GM23338 (cell line): ENCODE measurements around the gene DHX30. TPM values are rescaled to one million over a fixed set of nuclear protein-coding genes. Genes with fewer than 3 reads are reported as not detected.

Source experiments
- ATAC-seq: fragments of 200-7000 bp; cut with Tn5 transposase; 3 replicates; pipeline ENCODE4 v1.9.1; 2020
- DNase-seq: peaks from one replicate; pipeline ENCODE4 v3.0.0-alpha.2; 2015; ENCODE audit warnings: low spot score
- H2AFZ ChIP-seq: fragments of 200-600 bp; sonication (generic); 2 replicates; pipeline ENCODE4 v1.8.0; 2016; ENCODE audit warnings: antibody characterized with exemption, mild to moderate bottlenecking, moderate library complexity
- H3F3A ChIP-seq: fragments of 200-600 bp; sonication (generic); replicated peaks from 2 replicates; pipeline ENCODE4 v1.8.0; 2017; ENCODE audit warnings: antibody characterized with exemption, mixed run types, low read depth
- H3K27ac ChIP-seq: fragments of 200-600 bp; sonication (generic); 2 replicates; pipeline ENCODE4 v1.6.1; 2016; ENCODE audit warnings: low read depth
- H3K27me3 ChIP-seq: fragments of 200-600 bp; sonication (generic); 2 replicates; pipeline ENCODE4 v1.8.0; 2016; ENCODE audit warnings: mild to moderate bottlenecking, mixed run types, moderate library complexity; ENCODE audit not compliant: insufficient read depth
- H3K36me3 ChIP-seq: fragments of 200-600 bp; sonication (generic); 2 replicates; pipeline ENCODE4 v1.8.0; 2016; ENCODE audit warnings: mild to moderate bottlenecking; ENCODE audit not compliant: insufficient read depth
- H3K4me1 ChIP-seq: fragments of 200-600 bp; sonication (generic); 2 replicates; pipeline ENCODE4 v1.8.0; 2016; ENCODE audit warnings: mild to moderate bottlenecking, moderate library complexity; ENCODE audit not compliant: insufficient read depth
- H3K4me2 ChIP-seq: fragments of 200-600 bp; sonication (generic); 2 replicates; pipeline ENCODE4 v1.7.1; 2017; ENCODE audit warnings: mixed run types
- H3K4me3 ChIP-seq: fragments of 200-600 bp; sonication (generic); 2 replicates; pipeline ENCODE4 v1.6.1; 2016; ENCODE audit warnings: mixed run types
- H3K79me2 ChIP-seq: fragments of 200-600 bp; sonication (generic); replicated peaks from 2 replicates; pipeline ENCODE4 v1.8.0; 2017; ENCODE audit warnings: mild to moderate bottlenecking; ENCODE audit not compliant: insufficient read depth
- H3K9me2 ChIP-seq: fragments of 200-600 bp; sonication (generic); 2 replicates; pipeline ENCODE4 v1.8.0; 2017; ENCODE audit not compliant: insufficient read depth
- H4K20me1 ChIP-seq: fragments of 200-600 bp; sonication (generic); replicated peaks from 2 replicates; pipeline ENCODE4 v1.8.0; 2017; ENCODE audit warnings: mild to moderate bottlenecking; ENCODE audit not compliant: insufficient read depth
- H3K27ac Mint-ChIP-seq: 2 replicates; pipeline ENCODE4 v1.8.0; 2020; ENCODE audit warnings: inconsistent platforms, mild to moderate bottlenecking, moderate library complexity, mixed read lengths
- H3K27me3 Mint-ChIP-seq: 3 replicates; pipeline ENCODE4 v1.8.0; 2022; ENCODE audit warnings: low read depth, mild to moderate bottlenecking, moderate library complexity, mixed read lengths, inconsistent platforms; ENCODE audit not compliant: insufficient read depth, poor library complexity
- H3K36me3 Mint-ChIP-seq: 3 replicates; pipeline ENCODE4 v1.8.0; 2021; ENCODE audit warnings: low read depth, mild to moderate bottlenecking, inconsistent platforms, moderate library complexity, mixed read lengths
- H3K4me1 Mint-ChIP-seq: 3 replicates; pipeline ENCODE4 v1.8.0; 2020; ENCODE audit warnings: mild to moderate bottlenecking, inconsistent platforms, mixed read lengths
- H3K4me3 Mint-ChIP-seq: 3 replicates; pipeline ENCODE4 v1.8.0; 2021; ENCODE audit warnings: moderate library complexity, mild to moderate bottlenecking, inconsistent platforms, mixed read lengths
- H3K9me3 Mint-ChIP-seq: 3 replicates; pipeline ENCODE4 v1.8.0; 2020; ENCODE audit warnings: moderate library complexity, mild to moderate bottlenecking, inconsistent platforms, mixed read lengths
- CTCF ChIP-seq, 2 experiments: fragments of 200-600 bp in 1 of 2; sonication (generic) in 1 of 2; conservative IDR thresholded peaks; 2 replicates each; pipeline versions ENCODE4 v1.5.1 to v1.6.1; 2016 to 2017; ENCODE audit warnings: antibody characterized with exemption in 2 of 2, low read depth in 2 of 2, mild to moderate bottlenecking in 2 of 2, moderate library complexity in 1 of 2
- ETS1 ChIP-seq: IDR thresholded peaks from 2 replicates; pipeline ENCODE4 v1.6.1; 2016; ENCODE audit warnings: antibody characterized with exemption
- EZH2 ChIP-seq: fragments of 200-600 bp; sonication (generic); IDR thresholded peaks from one replicate; pipeline ENCODE4 v1.8.0; 2017; ENCODE audit warnings: antibody characterized with exemption, mild to moderate bottlenecking, low read depth; ENCODE audit not compliant: unreplicated experiment
- EZH2phosphoT487 ChIP-seq: fragments of 200-600 bp; sonication (generic); IDR thresholded peaks from one replicate; pipeline ENCODE4 v1.8.1; 2018; ENCODE audit warnings: antibody characterized with exemption; ENCODE audit not compliant: unreplicated experiment
- JUNB ChIP-seq: IDR thresholded peaks from one replicate; pipeline ENCODE4 v1.6.1; 2016; ENCODE audit warnings: antibody characterized with exemption; ENCODE audit not compliant: unreplicated experiment
- NANOG ChIP-seq: IDR thresholded peaks from 2 replicates; pipeline ENCODE4 v1.6.1; 2016; ENCODE audit warnings: antibody characterized with exemption, borderline replicate concordance
- ZNF114 ChIP-seq: fragments of 250-450 bp; sonication (Bioruptor Pico); IDR thresholded peaks from 2 replicates; pipeline ENCODE4 v1.5.0; 2020; ENCODE audit warnings: mild to moderate bottlenecking, moderate library complexity
- polyA plus RNA-seq: library from polyadenylated mRNA; unstranded; fragments of >200 nt; fragmentation: Nextera tagmentation; extraction: Ambion mirVana; gene quantifications from 2 replicates; pipeline ENCODE4 v1.2.1, GENCODE V29; 2016
- total RNA-seq: library from RNA; depleted of rRNA; stranded (reverse); fragments of >200 nt; shearing (Covaris generic); gene quantifications from 2 replicates; pipeline ENCODE4 v1.2.3, GENCODE V29; 2014

The DHX30 gene
- total and polyA plus RNA-seq, 2 experiments from 2014 or later, result 47.5 to 125 TPM

GRCh38 chr3:47867451-47868044 lies 64.6 kb downstream of the DHX30 start:
- Histone ChIP-seq H3K79me2 (no peaks in the 10 kb centered on the region), H4K20me1 (peaks cover 4% of the 10 kb centered on the region; the same call in 1 of the 2 replicates), H3K4me3 (no peak overlapping the region), H3K36me3 (peaks cover 25% of the 10 kb centered on the region), H3K27ac (no peak overlapping the region), H3K9me2 (no peaks in the 10 kb centered on the region), H3K4me2 (no peak overlapping the region), H2AFZ (no peak overlapping the region), H3F3A (0 out of 2 replicates have a peak, but pooled peaks cover 7% of the 10 kb centered on the region), H3K4me1 (no peaks in the 10 kb centered on the region), H3K27me3 (no peaks in the 10 kb centered on the region)
- Mint-ChIP-seq H3K27me3 (peaks cover 6% of the 10 kb centered on the region), H3K27ac (no peak overlapping the region; the same call in 1 of the 2 replicates), H3K4me3 (no peak overlapping the region), H3K36me3 (peaks cover 60% of the 10 kb centered on the region), H3K9me3 (no peaks in the 10 kb centered on the region), H3K4me1 (no peaks in the 10 kb centered on the region)
- DNase-seq, result no peak
- ATAC-seq, result no peak
- TF ChIP-seq EZH2, result no peak
- no peak for TF ChIP-seq ZNF114
- TF ChIP-seq ETS1, result no peak
- no peak for TF ChIP-seq CTCF (conservative IDR thresholded peaks at IDR 0.05; ENCODE audit: low read depth in 2 of 2)
- TF ChIP-seq EZH2phosphoT487, result no peak
- no peak for TF ChIP-seq JUNB

- Histone ChIP-seq H3K27me3 (no peaks in the 10 kb centered on the region), H3K36me3 (peaks cover 25% of the 10 kb centered on the region), H3K4me1 (no peaks in the 10 kb centered on the region), H3K27ac (no peak overlapping the region), H3F3A (0 out of 2 replicates have a peak, but pooled peaks cover 7% of the 10 kb centered on the region), H3K4me3 (no peak overlapping the region), H3K9me2 (no peaks in the 10 kb centered on the region), H4K20me1 (peaks cover 7% of the 10 kb centered on the region; the same call in 1 of the 2 replicates), H3K79me2 (no peaks in the 10 kb centered on the region), H3K4me2 (no peak overlapping the region), H2AFZ (no peak overlapping the region)
- DNase-seq (no peak), ATAC-seq (no peak)
- Mint-ChIP-seq H3K27ac (no peak overlapping the region), H3K27me3 (peaks cover 6% of the 10 kb centered on the region), H3K36me3 (peaks cover 66% of the 10 kb centered on the region), H3K4me3 (no peak overlapping the region), H3K9me3 (no peaks in the 10 kb centered on the region), H3K4me1 (no peaks in the 10 kb centered on the region)
- TF ChIP-seq NANOG, result no peak
Observed at GRCh38 chr3:47868306-47868705, 65.4 kb downstream of the DHX30 start.

- H3K9me2 ChIP-seq, result no peaks in the 10 kb centered on the region
- H3K79me2 ChIP-seq, result no peaks in the 10 kb centered on the region
- no peak overlapping the region for H3K27ac ChIP-seq
- H3F3A ChIP-seq, result 0 out of 2 replicates have a peak, but pooled peaks cover 7% of the 10 kb centered on the region
- ATAC-seq, result no peak
- no peaks in the 10 kb centered on the region for H3K27me3 ChIP-seq
- H3K4me3 ChIP-seq, result no peak overlapping the region
- Mint-ChIP-seq H3K4me1 (peaks cover 4% of the 10 kb centered on the region), H3K4me3 (no peak overlapping the region), H3K36me3 (peaks cover 68% of the 10 kb centered on the region), H3K27me3 (peaks cover 6% of the 10 kb centered on the region), H3K9me3 (no peaks in the 10 kb centered on the region), H3K27ac (no peak overlapping the region)
- H3K36me3 ChIP-seq, result peaks cover 25% of the 10 kb centered on the region
- no peak for DNase-seq
- H2AFZ ChIP-seq, result no peak overlapping the region
- H4K20me1 ChIP-seq, result peaks cover 3% of the 10 kb centered on the region; the same call in 1 of the 2 replicates
- H3K4me1 ChIP-seq, result no peaks in the 10 kb centered on the region
- H3K4me2 ChIP-seq, result no peak overlapping the region
- no peak for TF ChIP-seq ZNF114
- TF ChIP-seq CTCF (conservative IDR thresholded peaks at IDR 0.05; ENCODE audit: low read depth in 2 of 2), result no peak
- no peak for TF ChIP-seq EZH2phosphoT487
- no peak for TF ChIP-seq NANOG
Observed at GRCh38 chr3:47870156-47870555, 67.2 kb downstream of the DHX30 start.
